NCI-H2196 (cell line): Measurements from ENCODE around the gene DPP10.
"Not testable (repeated sequence)": the region's sequence is repeated elsewhere in the genome, so short reads cannot be mapped to it uniquely, and the experiment has no call there.

Source experiments
- DNase-seq: peaks from one replicate; lab custom pipeline; 2025; ENCODE audit not compliant: unreplicated experiment; lab: John Stamatoyannopoulos, UW

DPP10 gene

GRCh38 chr2:114442510-114442909 is at the start of gene DPP10:
Gene DPP10, plus strand, starts transcription at chr2:114442641.
- no peak for DNase-seq

GRCh38 chr2:114400890-114401289 is 41.6 kb upstream of the DPP10 start:
- DNase-seq, result no peak

- DNase-seq, result no peak
These were observed 37.0 kb upstream of the DPP10 start for GRCh38 chr2:114405247-114406116.

- no peak for DNase-seq
These were observed 36.1 kb upstream of the DPP10 start for GRCh38 chr2:114406347-114406746.

GRCh38 chr2:114407353-114407752 is 35.1 kb upstream of the DPP10 start:
- not testable (repeated sequence) for DNase-seq

GRCh38 chr2:114421781-114422180 is 20.7 kb upstream of the DPP10 start:
- no peak for DNase-seq

- DNase-seq, result no peak
These were observed 17.7 kb upstream of the DPP10 start for GRCh38 chr2:114424699-114425098.

- no peak for DNase-seq
These were observed 15.7 kb upstream of the DPP10 start for GRCh38 chr2:114426756-114427155.

GRCh38 chr2:114436329-114436728 is 6.1 kb upstream of the DPP10 start:
- DNase-seq, result no peak

- DNase-seq, result no peak
These were observed 4.1 kb downstream of the DPP10 start for GRCh38 chr2:114446571-114446970.

GRCh38 chr2:114450639-114451038 is 8.2 kb downstream of the DPP10 start:
- no peak for DNase-seq

- no peak for DNase-seq
These were observed 14.1 kb downstream of the DPP10 start for GRCh38 chr2:114456566-114456965.

- no peak for DNase-seq
These were observed 15.5 kb downstream of the DPP10 start for GRCh38 chr2:114457956-114458355.

GRCh38 chr2:114461116-114461515 is 18.7 kb downstream of the DPP10 start:
- DNase-seq, result no peak

GRCh38 chr2:114464961-114465706 is 22.7 kb downstream of the DPP10 start:
- no peak for DNase-seq

- DNase-seq, result no peak
These were observed 25.9 kb downstream of the DPP10 start for GRCh38 chr2:114468343-114468742.

GRCh38 chr2:114472246-114472645 is 29.8 kb downstream of the DPP10 start:
- no peak for DNase-seq

GRCh38 chr2:114472726-114473125 is 30.3 kb downstream of the DPP10 start:
- no peak for DNase-seq

GRCh38 chr2:114488841-114489530 is 46.5 kb downstream of the DPP10 start:
- DNase-seq, result no peak

- no peak for DNase-seq
These were observed 52.6 kb downstream of the DPP10 start for GRCh38 chr2:114495046-114495445.

GRCh38 chr2:114496959-114497358 is 54.5 kb downstream of the DPP10 start:
- no peak for DNase-seq

GRCh38 chr2:114499101-114499500 is 56.7 kb downstream of the DPP10 start:
- DNase-seq, result no peak
